Spleen (tissue), 11 donors: Measurements from ENCODE around the gene RHO. TPM values are rescaled to one million over a fixed set of nuclear protein-coding genes. Genes with fewer than 3 reads are reported as not detected.
"Not testable (repeated sequence)": the region's sequence is repeated elsewhere in the genome, so short reads cannot be mapped to it uniquely, and the experiment has no call there.

ENCODE experiments used
- DNase-seq: peaks from one replicate; pipeline ENCODE4 v3.0.0-alpha.2; 2020
- H3K27ac ChIP-seq, 8 donors: fragments of 200-600 bp; sonication (generic) in 7 of 8; 1 replicate in 4 of 8; 2 replicates in 4 of 8; pipeline versions ENCODE4 v1.5.0 to v1.8.0; 2016 to 2021; ENCODE audit warnings: inconsistent platforms in 4 of 8, mild to moderate bottlenecking in 4 of 8, moderate library complexity in 1 of 8
- H3K27me3 ChIP-seq, 7 donors: fragments of 200-600 bp; sonication (generic) in 6 of 7; replicated peaks in 1 of 7; 1 replicate in 4 of 7; 2 replicates in 3 of 7; pipeline versions ENCODE4 v1.5.0 to v1.8.0; 2016 to 2021; ENCODE audit warnings: inconsistent platforms in 3 of 7, mild to moderate bottlenecking in 1 of 7
- H3K36me3 ChIP-seq, 6 donors: fragments of 200-600 bp; sonication (generic) in 5 of 6; 1 replicate in 4 of 6; 2 replicates in 2 of 6; pipeline versions ENCODE4 v1.5.0 to v1.8.0; 2016 to 2021; ENCODE audit warnings: inconsistent platforms in 2 of 6
- H3K4me1 ChIP-seq, 6 donors: fragments of 200-600 bp; sonication (generic) in 5 of 6; 1 replicate in 3 of 6; 2 replicates in 3 of 6; pipeline versions ENCODE4 v1.5.0 to v1.8.0; 2016 to 2021; ENCODE audit warnings: inconsistent platforms in 3 of 6
- H3K4me3 ChIP-seq, 8 donors: fragments of 200-600 bp; sonication (generic) in 7 of 8; 1 replicate in 4 of 8; 2 replicates in 4 of 8; pipeline versions ENCODE4 v1.5.0 to v1.8.0; 2016 to 2021; ENCODE audit warnings: inconsistent platforms in 4 of 8, mild to moderate bottlenecking in 4 of 8, moderate library complexity in 2 of 8
- H3K9me3 ChIP-seq, 8 donors: fragments of 200-600 bp; sonication (generic) in 7 of 8; 1 replicate in 4 of 8; 2 replicates in 4 of 8; pipeline versions ENCODE4 v1.5.0 to v1.8.0; 2016 to 2021; ENCODE audit warnings: inconsistent platforms in 4 of 8
- CTCF ChIP-seq, 11 experiments: fragments of 200-600 bp in 7 of 11; fragments of 450-650 bp in 4 of 11; sonication (generic) in 4 of 11; IDR thresholded peaks in 8 of 11; conservative IDR thresholded peaks in 3 of 11; 1 replicate in 7 of 11; 2 replicates in 4 of 11; pipeline versions ENCODE4 v1.4.0 to v1.8.0; 2016 to 2021; ENCODE audit warnings: antibody characterized with exemption in 11 of 11, inconsistent platforms in 4 of 11, mild to moderate bottlenecking in 1 of 11
- POLR2A ChIP-seq, 3 donors: fragments of 450-650 bp; IDR thresholded peaks; one replicate each; pipeline ENCODE4 v1.5.1; 2017; ENCODE audit warnings: antibody characterized with exemption in 3 of 3, mild to moderate bottlenecking in 1 of 3
- POLR2AphosphoS5 ChIP-seq, 3 donors: sonication (generic); formaldehyde crosslinking; IDR thresholded peaks; one replicate each; pipeline ENCODE4 v1.5.1; 2017; ENCODE audit warnings: antibody characterized with exemption in 3 of 3
- WGBS, 5 donors: extraction: QIAGEN DNeasy Blood & Tissue Kit in 3 of 5; methylation state at CpG; one replicate each; pipeline versions ENCODE4 v1.1.5 to v1.1.7; 2013 to 2018; 5-methylcytosine and 5-hydroxymethylcytosine counted together
- intact Hi-C: fragments of 100-400 bp; cut with DNase I; formaldehyde crosslinking; loops from one replicate; pipeline ENCODE4 v1.15.0; 2023; ENCODE audit warnings: low total_unique reads
- polyA plus RNA-seq, 3 donors: library from polyadenylated mRNA; stranded (reverse); fragments of 200-250 nt; gene quantifications; one replicate each; pipeline ENCODE4 v1.2.1, GENCODE V29; 2013
- total RNA-seq, 7 donors: library from RNA; depleted of rRNA in 3 of 7; stranded (reverse); fragments of >200 nt in 3 of 7; fragmentation: NEBNext Ultra II Directional in 4 of 7; extraction: Animal tissue kit (Norgen Biotek cat#: 25700) in 4 of 7; gene quantifications; one replicate each; pipeline versions ENCODE4 v1.1.0 to v1.2.1, GENCODE V29; 2016 to 2021
- donor health status: healthy with polysubstance abuse.
- donor health status: DM: no; HTN: no; CAD: no; lungs with moderate emphysema.
- donor health status: DM: no; HTN: no; CAD: no.
- donor health status: Bipolar disorder and iron deficiency.
- donor health status: healthy.
- donor health status: DM: no; HTN: no; CAD: no.
- donor health status: DM: yes; HTN: yes; CAD: no.

The RHO gene
- total and polyA plus RNA-seq, 10 donors, result not detected

- no peak for TF ChIP-seq POLR2A (IDR thresholded peaks at IDR 0.05)
- TF ChIP-seq POLR2AphosphoS5 (IDR thresholded peaks at IDR 0.05), result no peak
- Histone ChIP-seq H3K4me1 (peaks cover 0 to 38% (median 4%) of the 10 kb centered on the region in 6 donors), H3K27ac (no peak overlapping the region), H3K27me3 (no peaks in the 10 kb centered on the region), H3K4me3 (no peak overlapping the region), H3K9me3 (no peaks in the 10 kb centered on the region), H3K36me3 (peaks cover 0 to 80% (median 9%) of the 10 kb centered on the region in 6 donors)
- WGBS, 5 donors, result 92 to 96% (median 95%) methylated on average over 8 of the region's 8 CpGs
- intact Hi-C loops, result no loop called here
- DNase-seq, result no peak
Observed at GRCh38 chr3:129483870-129484269, 44.6 kb upstream of the RHO start.

GRCh38 chr3:129485146-129485545, 43.3 kb upstream of the RHO start:
- peaks cover 0 to 75% (median 2%) of the 10 kb centered on the region in 6 donors for H3K36me3 ChIP-seq
- peaks cover 0 to 46% (median 6%) of the 10 kb centered on the region in 6 donors for H3K4me1 ChIP-seq
- DNase-seq, H3K9me3 ChIP-seq, intact Hi-C loops, H3K27me3 ChIP-seq, H3K4me3 ChIP-seq: not testable (repeated sequence)
- peak overlapping the region in 5 of 8 donors; percentile 1 to 81 (median 69) for H3K27ac ChIP-seq
- 81 to 92% (median 83%) methylated on average over 6 of the region's 6 CpGs for WGBS, 5 donors

GRCh38 chr3:129485721-129486663, 42.4 kb upstream of the RHO start:
- TF ChIP-seq POLR2AphosphoS5 (IDR thresholded peaks at IDR 0.05) (peak; percentile 30 to 85 (median 69)), CTCF (IDR thresholded peaks at IDR 0.05 in 8 of 11, conservative IDR thresholded peaks at IDR 0.05 in 3 of 11) (no peak)
- DNase-seq, result peak; percentile 85
- no peaks in the 10 kb centered on the region for H3K9me3 ChIP-seq
- H3K4me1 ChIP-seq, result peaks cover 0 to 50% (median 13%) of the 10 kb centered on the region in 6 donors
- peak overlapping the region in 7 of 8 donors; percentile 35 to 81 (median 68) for H3K27ac ChIP-seq
- no peak overlapping the region for H3K4me3 ChIP-seq
- no peaks in the 10 kb centered on the region for H3K27me3 ChIP-seq
- H3K36me3 ChIP-seq, result peaks cover 0 to 67% (median 2%) of the 10 kb centered on the region in 6 donors
- WGBS, 5 donors, result 47 to 69% (median 53%) methylated on average over 9 to 11 of the region's 11 CpGs
- intact Hi-C loops, result no loop called here

DNA sequence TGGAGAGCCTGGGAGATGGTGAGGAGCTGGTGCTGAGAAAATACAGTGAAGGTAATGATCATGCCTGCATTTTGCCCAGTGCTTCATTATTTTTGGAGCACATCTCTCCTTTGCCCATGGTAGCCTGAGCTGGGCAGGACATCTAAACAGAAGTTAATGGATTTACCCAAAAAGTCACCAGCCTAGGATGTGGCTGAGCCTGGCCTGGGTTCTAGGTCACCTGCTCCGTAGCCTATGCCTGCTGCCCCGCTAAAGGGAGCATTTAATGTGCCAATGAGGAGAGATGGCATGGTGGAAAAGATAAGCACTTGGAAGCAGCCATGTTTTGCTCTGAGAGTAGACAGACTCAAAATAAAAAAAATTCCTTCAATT, 41.8 kb upstream of the RHO start:
- Histone ChIP-seq H3K36me3 (peaks cover 0 to 66% (median 2%) of the 10 kb centered on the region in 6 donors), H3K27ac (peak overlapping the region in 5 of 8 donors; percentile 35 to 81 (median 69)), H3K4me3 (no peak overlapping the region), H3K27me3 (no peaks in the 10 kb centered on the region), H3K4me1 (peaks cover 0 to 49% (median 12%) of the 10 kb centered on the region in 6 donors), H3K9me3 (no peaks in the 10 kb centered on the region)
- DNase-seq, result no peak
- 90 to 100% (median 98%) methylated on average over 2 of the region's 2 CpGs for WGBS, 5 donors
- intact Hi-C loops, result no loop called here
- TF ChIP-seq POLR2A (IDR thresholded peaks at IDR 0.05) (no peak), POLR2AphosphoS5 (IDR thresholded peaks at IDR 0.05) (no peak), CTCF (IDR thresholded peaks at IDR 0.05 in 8 of 11, conservative IDR thresholded peaks at IDR 0.05 in 3 of 11) (no peak)
